ENCODE measurements around the gene CCDC86.

Gene CCDC86

GRCh38 chr11:60864856-60865513 lies 23.1 kb downstream of the CCDC86 start:
- peak in 2 of 10 donors; percentile 31 to 59 for DNase-seq
- intact Hi-C loops (cut with DNase I), result no loop called here

GRCh38 chr11:60866911-60867870 lies 25.3 kb downstream of the CCDC86 start, which contains the start of gene ZP1:
TSS of gene ZP1 (plus strand) at chr11:60867542. CDS start at chr11:60867562, 20 bp downstream.
- DNase-seq, result peak in 2 of 10 donors; percentile 69 to 76
- intact Hi-C loops (cut with DNase I), result no loop called here

- intact Hi-C loops (cut with DNase I), result no loop called here
- peak in 2 of 10 donors; percentile 59 to 66 for DNase-seq
These were observed 26.2 kb downstream of the CCDC86 start for GRCh38 chr11:60867871-60868681.

- DNase-seq, result no peak
- intact Hi-C loops (cut with DNase I), result no loop called here
These were observed 27.0 kb downstream of the CCDC86 start for GRCh38 chr11:60868682-60869450.

- peak in 2 of 10 donors; percentile 72 to 74 for DNase-seq
- intact Hi-C loops (cut with DNase I), result no loop called here
These were observed 27.5 kb downstream of the CCDC86 start for GRCh38 chr11:60869451-60869825.

DNA sequence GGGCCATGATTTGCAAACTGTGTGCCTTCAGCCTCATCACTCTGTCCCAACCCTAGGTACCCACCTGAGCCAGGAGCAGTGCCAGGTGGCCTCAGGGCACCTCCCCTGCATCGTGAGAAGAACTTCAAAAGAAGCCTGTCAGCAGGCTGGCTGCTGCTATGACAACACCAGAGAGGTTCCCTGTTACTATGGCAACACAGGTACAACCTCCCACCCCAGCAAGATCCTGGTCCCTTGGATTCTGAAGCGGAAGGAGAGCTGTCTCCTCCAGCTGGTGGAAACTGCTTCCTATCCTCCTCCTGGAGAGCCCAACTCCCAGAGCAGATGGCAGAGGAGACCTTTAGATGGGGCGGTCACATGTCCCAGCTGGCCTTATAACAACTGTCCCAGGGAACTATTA lies 28.4 kb downstream of the CCDC86 start:
- DNase-seq, result peak in 1 of 10 donors; percentile 62
- intact Hi-C loops (cut with DNase I), result no loop called here

- DNase-seq, result peak in 1 of 10 donors; percentile 41
- intact Hi-C loops (cut with DNase I), result no loop called here
These were observed 28.9 kb downstream of the CCDC86 start for GRCh38 chr11:60870733-60871377.

GRCh38 chr11:60871378-60872061 lies 29.6 kb downstream of the CCDC86 start:
- intact Hi-C loops (cut with DNase I), result no loop called here
- peak in 1 of 10 donors; percentile 84 for DNase-seq

GRCh38 chr11:60872124-60872960 lies 30.4 kb downstream of the CCDC86 start:
- intact Hi-C loops (cut with DNase I), result no loop called here
- DNase-seq, result no peak

- DNase-seq, result peak in 1 of 10 donors; percentile 86
- intact Hi-C loops (cut with DNase I), result no loop called here
These were observed 31.1 kb downstream of the CCDC86 start for GRCh38 chr11:60872961-60873524.

DNA sequence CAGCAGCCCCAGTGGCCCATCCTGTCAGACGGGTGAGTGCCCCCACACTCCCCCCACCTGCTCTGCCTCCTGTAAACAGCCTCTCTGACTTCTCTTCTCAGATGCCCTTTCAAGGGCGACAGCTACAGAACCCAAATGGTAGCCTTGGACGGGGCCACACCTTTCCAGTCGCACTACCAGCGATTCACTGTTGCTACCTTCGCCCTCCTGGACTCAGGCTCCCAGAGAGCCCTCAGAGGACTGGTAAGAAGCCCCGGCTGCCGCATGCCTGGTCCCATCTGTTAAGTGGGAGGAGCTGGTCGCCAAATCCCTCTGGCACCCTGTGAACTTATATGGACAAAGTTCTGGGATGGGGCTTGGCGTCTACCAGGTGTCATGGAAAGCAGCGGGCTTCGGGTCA lies 31.6 kb downstream of the CCDC86 start:
- no peak for DNase-seq
- intact Hi-C loops (cut with DNase I), result no loop called here

- peak in 2 of 10 donors; percentile 33 to 76 for DNase-seq
- intact Hi-C loops (cut with DNase I), result no loop called here
These were observed 32.8 kb downstream of the CCDC86 start for GRCh38 chr11:60874421-60875365.

- intact Hi-C loops (cut with DNase I), result no loop called here
- no peak for DNase-seq
These were observed 33.7 kb downstream of the CCDC86 start for GRCh38 chr11:60875366-60876167.

GRCh38 chr11:60876168-60876485 lies 34.2 kb downstream of the CCDC86 start:
- intact Hi-C loops (cut with DNase I), result no loop called here
- peak in 1 of 10 donors; percentile 74 for DNase-seq

- no peak for DNase-seq
- intact Hi-C loops (cut with DNase I), result no loop called here
These were observed 36.6 kb downstream of the CCDC86 start for GRCh38 chr11:60878245-60879101.

Measured in posterior cingulate gyrus (tissue), 11 donors.